DND-41 (cell line): ENCODE measurements around the gene RBM26.

Experiments used
- EZH2 ChIP-seq: IDR thresholded peaks from 3 replicates; pipeline ENCODE4 v1.6.1; 2012; ENCODE audit warnings: borderline replicate concordance, low read depth, mild to moderate bottlenecking, moderate library complexity, low read length, inconsistent platforms; ENCODE audit not compliant: severe bottlenecking
- TF ChIP-seq, protein P1 (sequence below): IDR thresholded peaks from 2 replicates; pipeline ENCODE4 v1.5.1; 2012; ENCODE audit warnings: borderline replicate concordance, low read length, moderate library complexity, mild to moderate bottlenecking; ENCODE audit not compliant: poor library complexity, severe bottlenecking; ENCODE audit errors: extremely low read depth

DNA sequence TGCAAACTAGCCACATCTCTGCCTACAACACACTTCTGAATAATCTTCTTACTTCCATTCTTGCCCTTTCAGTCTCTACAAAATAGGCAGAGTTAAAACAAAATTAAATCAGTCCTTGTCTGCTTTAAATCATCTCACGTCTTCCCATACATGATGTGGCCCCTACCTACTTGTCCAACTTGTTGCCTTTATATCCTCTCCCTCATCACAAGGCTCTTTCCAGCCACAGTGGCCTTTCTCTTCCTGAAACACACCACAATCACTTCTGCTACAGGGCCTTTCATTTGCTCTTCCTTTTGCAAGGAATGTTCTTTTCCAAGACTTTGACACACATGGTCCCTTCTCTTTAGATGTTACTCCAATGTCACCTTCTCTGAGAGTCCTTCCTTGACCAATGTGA is 1.7 kb downstream of the RBM26 start:
- TF ChIP-seq, protein P1, sequence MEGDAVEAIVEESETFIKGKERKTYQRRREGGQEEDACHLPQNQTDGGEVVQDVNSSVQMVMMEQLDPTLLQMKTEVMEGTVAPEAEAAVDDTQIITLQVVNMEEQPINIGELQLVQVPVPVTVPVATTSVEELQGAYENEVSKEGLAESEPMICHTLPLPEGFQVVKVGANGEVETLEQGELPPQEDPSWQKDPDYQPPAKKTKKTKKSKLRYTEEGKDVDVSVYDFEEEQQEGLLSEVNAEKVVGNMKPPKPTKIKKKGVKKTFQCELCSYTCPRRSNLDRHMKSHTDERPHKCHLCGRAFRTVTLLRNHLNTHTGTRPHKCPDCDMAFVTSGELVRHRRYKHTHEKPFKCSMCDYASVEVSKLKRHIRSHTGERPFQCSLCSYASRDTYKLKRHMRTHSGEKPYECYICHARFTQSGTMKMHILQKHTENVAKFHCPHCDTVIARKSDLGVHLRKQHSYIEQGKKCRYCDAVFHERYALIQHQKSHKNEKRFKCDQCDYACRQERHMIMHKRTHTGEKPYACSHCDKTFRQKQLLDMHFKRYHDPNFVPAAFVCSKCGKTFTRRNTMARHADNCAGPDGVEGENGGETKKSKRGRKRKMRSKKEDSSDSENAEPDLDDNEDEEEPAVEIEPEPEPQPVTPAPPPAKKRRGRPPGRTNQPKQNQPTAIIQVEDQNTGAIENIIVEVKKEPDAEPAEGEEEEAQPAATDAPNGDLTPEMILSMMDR: no peak
- TF ChIP-seq EZH2: no peak
